ENCODE data around the gene DOHH. TPM values are rescaled to one million over a fixed set of nuclear protein-coding genes. Genes with fewer than 3 reads are reported as not detected.
A peak's percentile ranks its signal among the peaks of the same experiment; 100 is the strongest.

The DOHH gene
- total and polyA plus RNA-seq, 9 of the 15 experiments (the other 6 are each of a cell fraction or from before 2014, with no cell fraction given), result 0.14 to 47.2 (median 5.1) TPM

GRCh38 chr19:3520166-3521103 is 20.0 kb upstream of the DOHH start (continued):
- peak; percentile 96; the same call in 1 of the 2 replicates for TF ChIP-seq RERE (CRISPR knock-in tag; IDR thresholded peaks at IDR 0.05; ENCODE audit: borderline replicate concordance)
- TF ChIP-seq NCOR1 (IDR thresholded peaks at IDR 0.05), result peak; percentile 56
- peak; percentile 53; the same call in 1 of the 2 replicates for TF ChIP-seq ZNF143 (CRISPR knock-in tag; IDR thresholded peaks at IDR 0.05)
- TF ChIP-seq, protein P1, sequence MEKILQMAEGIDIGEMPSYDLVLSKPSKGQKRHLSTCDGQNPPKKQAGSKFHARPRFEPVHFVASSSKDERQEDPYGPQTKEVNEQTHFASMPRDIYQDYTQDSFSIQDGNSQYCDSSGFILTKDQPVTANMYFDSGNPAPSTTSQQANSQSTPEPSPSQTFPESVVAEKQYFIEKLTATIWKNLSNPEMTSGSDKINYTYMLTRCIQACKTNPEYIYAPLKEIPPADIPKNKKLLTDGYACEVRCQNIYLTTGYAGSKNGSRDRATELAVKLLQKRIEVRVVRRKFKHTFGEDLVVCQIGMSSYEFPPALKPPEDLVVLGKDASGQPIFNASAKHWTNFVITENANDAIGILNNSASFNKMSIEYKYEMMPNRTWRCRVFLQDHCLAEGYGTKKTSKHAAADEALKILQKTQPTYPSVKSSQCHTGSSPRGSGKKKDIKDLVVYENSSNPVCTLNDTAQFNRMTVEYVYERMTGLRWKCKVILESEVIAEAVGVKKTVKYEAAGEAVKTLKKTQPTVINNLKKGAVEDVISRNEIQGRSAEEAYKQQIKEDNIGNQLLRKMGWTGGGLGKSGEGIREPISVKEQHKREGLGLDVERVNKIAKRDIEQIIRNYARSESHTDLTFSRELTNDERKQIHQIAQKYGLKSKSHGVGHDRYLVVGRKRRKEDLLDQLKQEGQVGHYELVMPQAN (IDR thresholded peaks at IDR 0.05; ENCODE audit: borderline replicate concordance), result peak; percentile 80; the same call in 1 of the 2 replicates
- 0 out of 2 replicates have a peak, but pooled peaks have one; percentile 45 for TF ChIP-seq MED1 (CRISPR knock-in tag; IDR thresholded peaks at IDR 0.05; ENCODE audit: borderline replicate concordance)
- 0 out of 2 replicates have a peak, but pooled peaks have one; percentile 5 for TF ChIP-seq ZNF766 (CRISPR knock-in tag; conservative IDR thresholded peaks at IDR 0.05)
- TF ChIP-seq FOSL1 (tag; conservative IDR thresholded peaks at IDR 0.05), result peak; percentile 80
- peak; percentile 59 to 69; a peak in 3 of 4 replicates for TF ChIP-seq NRF1 (conservative IDR thresholded peaks at IDR 0.05 in 1 of 2, IDR thresholded peaks at IDR 0.05 in 1 of 2)
- no peak for TF ChIP-seq SRSF7 (optimal IDR thresholded peaks at IDR 0.05; ENCODE audit: low read depth, low read length)
- TF ChIP-seq, protein P2, sequence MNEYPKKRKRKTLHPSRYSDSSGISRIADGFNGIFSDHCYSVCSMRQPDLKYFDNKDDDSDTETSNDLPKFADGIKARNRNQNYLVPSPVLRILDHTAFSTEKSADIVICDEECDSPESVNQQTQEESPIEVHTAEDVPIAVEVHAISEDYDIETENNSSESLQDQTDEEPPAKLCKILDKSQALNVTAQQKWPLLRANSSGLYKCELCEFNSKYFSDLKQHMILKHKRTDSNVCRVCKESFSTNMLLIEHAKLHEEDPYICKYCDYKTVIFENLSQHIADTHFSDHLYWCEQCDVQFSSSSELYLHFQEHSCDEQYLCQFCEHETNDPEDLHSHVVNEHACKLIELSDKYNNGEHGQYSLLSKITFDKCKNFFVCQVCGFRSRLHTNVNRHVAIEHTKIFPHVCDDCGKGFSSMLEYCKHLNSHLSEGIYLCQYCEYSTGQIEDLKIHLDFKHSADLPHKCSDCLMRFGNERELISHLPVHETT (CRISPR knock-in tag; conservative IDR thresholded peaks at IDR 0.05 in 1 of 2, IDR thresholded peaks at IDR 0.05 in 1 of 2), result peak in 1 of 2 experiments; percentile 72; a peak in 2 of 4 replicates
- TF ChIP-seq ZNF146 (CRISPR knock-in tag; IDR thresholded peaks at IDR 0.05; ENCODE audit: unreplicated experiment), result no peak
- no peak for TF ChIP-seq ZNF589 (CRISPR knock-in tag; IDR thresholded peaks at IDR 0.05; ENCODE audit: low read depth)
- peak; percentile 93 for TF ChIP-seq ZBTB33 (CRISPR knock-in tag; IDR thresholded peaks at IDR 0.05)
- TF ChIP-seq CBFA2T2 (conservative IDR thresholded peaks at IDR 0.05), result peak; percentile 86
